Measurements from ENCODE around the gene MICU1. TPM values are rescaled to one million over a fixed set of nuclear protein-coding genes. Genes with fewer than 3 reads are reported as not detected.

Gene MICU1
- total RNA-seq, 4 donors from 2014 or later, result 25.1 to 41.1 (median 34.9) TPM

GRCh38 chr10:72593963-72594362 is 31.9 kb downstream of the MICU1 start:
- intact Hi-C loops (cut with DNase I; ENCODE audit: low total_unique reads) (no loop called here), in situ Hi-C loops (cut with MboI; ENCODE audit: low pct_ligation_motif_present in 1 of 4, low pct_unique_long_range_greater_than_20kb in 1 of 4, low sequenced_read_pairs in 3 of 4) (no loop called here)
- 29 to 65% methylated on average over 1 of the region's 1 CpG for WGBS, 2 donors (ENCODE audit: low coverage in 1 of 2)
- H3K27ac ChIP-seq, result no peak overlapping the region
- no peaks in the 10 kb centered on the region for H3K36me3 ChIP-seq
- no peak for DNase-seq
- H3K4me3 ChIP-seq, result no peak overlapping the region
- no peaks in the 10 kb centered on the region for H3K27me3 ChIP-seq
- peaks cover 0 to 7% (median 0%) of the 10 kb centered on the region in 4 donors for H3K4me1 ChIP-seq
- H3K9me3 ChIP-seq, result peaks cover 0 to 8% of the 10 kb centered on the region in 2 donors
- TF ChIP-seq POLR2A (IDR thresholded peaks at IDR 0.05) (no peak), EP300 (IDR thresholded peaks at IDR 0.05; ENCODE audit: low read depth) (no peak), POLR2AphosphoS5 (IDR thresholded peaks at IDR 0.05) (no peak)

DNA sequence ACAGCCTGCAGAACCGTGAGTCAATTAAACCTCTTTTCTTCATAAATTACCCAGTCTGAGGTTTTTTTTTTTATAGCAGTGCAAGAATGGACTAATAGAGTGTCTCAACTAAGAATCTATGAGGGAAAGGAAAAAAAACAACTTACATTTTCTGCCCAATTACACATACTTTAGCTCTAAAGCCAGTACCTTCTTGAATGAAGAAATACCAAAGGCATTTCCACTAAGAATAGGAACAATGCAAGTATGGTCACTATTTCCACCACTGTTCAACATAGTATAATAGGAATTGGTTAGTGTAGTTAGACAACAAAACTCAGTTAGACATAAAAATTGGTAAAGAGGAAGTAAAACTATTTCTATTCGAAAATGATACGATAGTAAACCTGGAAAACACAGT is 37.6 kb downstream of the MICU1 start:
- intact Hi-C loops (cut with DNase I; ENCODE audit: low total_unique reads) (no loop called here), in situ Hi-C loops (cut with MboI; ENCODE audit: low pct_ligation_motif_present in 1 of 4, low pct_unique_long_range_greater_than_20kb in 1 of 4, low sequenced_read_pairs in 3 of 4) (no loop called here)

DNA sequence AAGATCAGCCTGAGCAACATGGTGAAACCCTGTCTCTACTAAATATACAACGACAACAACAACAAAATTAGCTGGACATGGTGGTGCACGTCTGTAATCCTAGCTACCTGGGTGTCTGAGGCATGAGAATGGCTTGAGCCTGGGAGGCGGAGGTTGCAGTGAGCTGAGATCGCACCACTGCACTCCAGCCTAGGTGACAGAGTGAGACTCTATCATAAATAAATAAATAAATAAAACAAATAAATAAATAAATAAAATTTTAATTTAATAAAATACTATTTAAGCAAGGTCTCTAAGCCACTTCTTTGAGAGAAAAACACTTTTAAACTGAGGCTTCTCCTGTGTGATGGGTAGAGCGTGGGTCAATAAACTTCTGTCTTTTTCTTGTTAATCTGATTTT is 38.3 kb downstream of the MICU1 start:
- in situ Hi-C loops (cut with MboI; ENCODE audit: low pct_ligation_motif_present in 1 of 4, low pct_unique_long_range_greater_than_20kb in 1 of 4, low sequenced_read_pairs in 3 of 4) (no loop called here), intact Hi-C loops (cut with DNase I; ENCODE audit: low total_unique reads) (no loop called here)
- no peak for DNase-seq
- Histone ChIP-seq H3K9me3 (peaks cover 0 to 3% of the 10 kb centered on the region in 2 donors), H3K27ac (no peak overlapping the region), H3K4me1 (no peaks in the 10 kb centered on the region), H3K36me3 (no peaks in the 10 kb centered on the region), H3K4me3 (no peak overlapping the region), H3K27me3 (no peaks in the 10 kb centered on the region)
- TF ChIP-seq EP300 (IDR thresholded peaks at IDR 0.05; ENCODE audit: low read depth) (no peak), POLR2A (IDR thresholded peaks at IDR 0.05) (no peak), POLR2AphosphoS5 (IDR thresholded peaks at IDR 0.05) (no peak)
- TF ChIP-seq, protein P1, sequence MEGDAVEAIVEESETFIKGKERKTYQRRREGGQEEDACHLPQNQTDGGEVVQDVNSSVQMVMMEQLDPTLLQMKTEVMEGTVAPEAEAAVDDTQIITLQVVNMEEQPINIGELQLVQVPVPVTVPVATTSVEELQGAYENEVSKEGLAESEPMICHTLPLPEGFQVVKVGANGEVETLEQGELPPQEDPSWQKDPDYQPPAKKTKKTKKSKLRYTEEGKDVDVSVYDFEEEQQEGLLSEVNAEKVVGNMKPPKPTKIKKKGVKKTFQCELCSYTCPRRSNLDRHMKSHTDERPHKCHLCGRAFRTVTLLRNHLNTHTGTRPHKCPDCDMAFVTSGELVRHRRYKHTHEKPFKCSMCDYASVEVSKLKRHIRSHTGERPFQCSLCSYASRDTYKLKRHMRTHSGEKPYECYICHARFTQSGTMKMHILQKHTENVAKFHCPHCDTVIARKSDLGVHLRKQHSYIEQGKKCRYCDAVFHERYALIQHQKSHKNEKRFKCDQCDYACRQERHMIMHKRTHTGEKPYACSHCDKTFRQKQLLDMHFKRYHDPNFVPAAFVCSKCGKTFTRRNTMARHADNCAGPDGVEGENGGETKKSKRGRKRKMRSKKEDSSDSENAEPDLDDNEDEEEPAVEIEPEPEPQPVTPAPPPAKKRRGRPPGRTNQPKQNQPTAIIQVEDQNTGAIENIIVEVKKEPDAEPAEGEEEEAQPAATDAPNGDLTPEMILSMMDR (IDR thresholded peaks at IDR 0.05), result no peak
- 91 to 96% methylated on average over 3 to 5 of the region's 5 CpGs for WGBS, 2 donors (ENCODE audit: low coverage in 1 of 2)

More for the DNA sequence above, 37.6 kb downstream of the MICU1 start:
- 87 to 90% methylated on average over 3 of the region's 3 CpGs for WGBS, 2 donors (ENCODE audit: low coverage in 1 of 2)
- Histone ChIP-seq H3K4me1 (no peaks in the 10 kb centered on the region), H3K27me3 (no peaks in the 10 kb centered on the region), H3K9me3 (peaks cover 0 to 4% of the 10 kb centered on the region in 2 donors), H3K36me3 (no peaks in the 10 kb centered on the region), H3K27ac (no peak overlapping the region), H3K4me3 (no peak overlapping the region)
- no peak for DNase-seq
- no peak for TF ChIP-seq POLR2A (IDR thresholded peaks at IDR 0.05)
- TF ChIP-seq POLR2AphosphoS5 (IDR thresholded peaks at IDR 0.05), result no peak
- TF ChIP-seq EP300 (IDR thresholded peaks at IDR 0.05; ENCODE audit: low read depth), result no peak
- TF ChIP-seq, protein P1 (IDR thresholded peaks at IDR 0.05), result no peak

GRCh38 chr10:72574636-72575035 is 51.2 kb downstream of the MICU1 start:
- no peak for DNase-seq
- TF ChIP-seq EP300 (IDR thresholded peaks at IDR 0.05; ENCODE audit: low read depth) (no peak), POLR2AphosphoS5 (IDR thresholded peaks at IDR 0.05) (no peak), POLR2A (IDR thresholded peaks at IDR 0.05) (no peak)
- TF ChIP-seq, protein P1 (IDR thresholded peaks at IDR 0.05), result no peak
- H3K36me3 ChIP-seq, result no peaks in the 10 kb centered on the region
- H3K9me3 ChIP-seq, result no peaks in the 10 kb centered on the region
- no peak overlapping the region for H3K27ac ChIP-seq
- intact Hi-C loops (cut with DNase I; ENCODE audit: low total_unique reads), result no loop called here
- H3K4me3 ChIP-seq, result no peak overlapping the region
- in situ Hi-C loops (cut with MboI; ENCODE audit: low pct_ligation_motif_present in 1 of 4, low pct_unique_long_range_greater_than_20kb in 1 of 4, low sequenced_read_pairs in 3 of 4), result no loop called here
- no peaks in the 10 kb centered on the region for H3K27me3 ChIP-seq
- peaks cover 0 to 3% (median 0%) of the 10 kb centered on the region in 4 donors for H3K4me1 ChIP-seq
- WGBS, 2 donors (ENCODE audit: low coverage in 1 of 2), result 87 to 97% methylated on average over 4 of the region's 4 CpGs

DNA sequence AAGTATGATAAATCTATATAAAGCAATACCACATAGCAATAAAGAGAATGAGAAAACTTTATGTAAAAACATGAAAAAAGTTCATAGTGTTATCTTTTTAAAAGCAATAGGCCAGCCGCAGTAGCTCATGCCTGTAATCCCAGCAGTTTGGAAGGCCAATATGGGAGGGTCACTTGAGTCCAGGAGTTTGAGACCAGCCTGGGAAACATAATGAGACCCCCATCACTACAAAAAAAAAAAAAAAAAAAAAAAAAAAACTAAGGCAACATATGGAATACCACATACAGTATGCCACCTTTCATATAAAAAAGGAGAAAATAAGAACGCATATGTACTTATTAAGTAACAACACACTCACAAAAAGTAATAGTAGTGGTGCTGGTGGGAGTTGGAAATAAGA is 52.8 kb downstream of the MICU1 start:
- H3K9me3 ChIP-seq, result no peaks in the 10 kb centered on the region
- H3K27ac ChIP-seq, result no peak overlapping the region
- no peaks in the 10 kb centered on the region for H3K36me3 ChIP-seq
- DNase-seq, result no peak
- no peaks in the 10 kb centered on the region for H3K27me3 ChIP-seq
- H3K4me3 ChIP-seq, result no peak overlapping the region
- intact Hi-C loops (cut with DNase I; ENCODE audit: low total_unique reads), result no loop called here
- in situ Hi-C loops (cut with MboI; ENCODE audit: low pct_ligation_motif_present in 1 of 4, low pct_unique_long_range_greater_than_20kb in 1 of 4, low sequenced_read_pairs in 3 of 4), result no loop called here
- WGBS, 2 donors (ENCODE audit: low coverage in 1 of 2), result 83 to 100% methylated on average over 1 to 2 of the region's 2 CpGs
- TF ChIP-seq, protein P1 (IDR thresholded peaks at IDR 0.05), result no peak
- TF ChIP-seq POLR2A (IDR thresholded peaks at IDR 0.05), result no peak
- TF ChIP-seq POLR2AphosphoS5 (IDR thresholded peaks at IDR 0.05), result no peak
- no peak for TF ChIP-seq EP300 (IDR thresholded peaks at IDR 0.05; ENCODE audit: low read depth)
- peaks cover 0 to 3% (median 0%) of the 10 kb centered on the region in 4 donors for H3K4me1 ChIP-seq

All from transverse colon (tissue), 4 donors.